GM18873 (cell line): ENCODE measurements around the gene DLG2.

ENCODE experiments used
- ATAC-seq: cut with Tn5 transposase; IDR thresholded peaks from one replicate; pipeline ENCODE4 v1.9.1; 2021; ENCODE audit warnings: mild to moderate bottlenecking, moderate library complexity, moderate number of reproducible peaks; ENCODE audit not compliant: unreplicated experiment, low FRiP score

DLG2 gene

GRCh38 chr11:83813296-83813695 lies 1813.8 kb downstream of the DLG2 start:
- ATAC-seq: no peak

- no peak for ATAC-seq
Observed at GRCh38 chr11:83809274-83809673, 1817.9 kb downstream of the DLG2 start.

GRCh38 chr11:83801799-83802198 lies 1825.3 kb downstream of the DLG2 start:
- no peak for ATAC-seq

GRCh38 chr11:83793310-83793709 lies 1833.8 kb downstream of the DLG2 start:
- no peak for ATAC-seq

- ATAC-seq: no peak
Observed at GRCh38 chr11:83791557-83791956, 1835.6 kb downstream of the DLG2 start.

- no peak for ATAC-seq
Observed at GRCh38 chr11:83785942-83786341, 1841.2 kb downstream of the DLG2 start.

- ATAC-seq: no peak
Observed at GRCh38 chr11:83784419-83784818, 1842.7 kb downstream of the DLG2 start.

GRCh38 chr11:83782329-83782728 lies 1844.8 kb downstream of the DLG2 start:
- ATAC-seq: no peak

GRCh38 chr11:83779876-83780275 lies 1847.3 kb downstream of the DLG2 start:
- ATAC-seq: no peak

- ATAC-seq: no peak
Observed at GRCh38 chr11:83778596-83778995, 1848.5 kb downstream of the DLG2 start.

GRCh38 chr11:83773950-83774880 lies 1852.9 kb downstream of the DLG2 start:
- no peak for ATAC-seq

- ATAC-seq: no peak
Observed at GRCh38 chr11:83768489-83768888, 1858.7 kb downstream of the DLG2 start.

GRCh38 chr11:83766932-83767331 lies 1860.2 kb downstream of the DLG2 start:
- ATAC-seq: no peak

GRCh38 chr11:83764643-83765042 lies 1862.5 kb downstream of the DLG2 start:
- no peak for ATAC-seq

GRCh38 chr11:83760932-83761331 lies 1866.2 kb downstream of the DLG2 start:
- ATAC-seq: no peak

GRCh38 chr11:83759148-83759547 lies 1868.0 kb downstream of the DLG2 start:
- ATAC-seq: no peak

GRCh38 chr11:83751041-83751440 lies 1876.1 kb downstream of the DLG2 start:
- no peak for ATAC-seq

GRCh38 chr11:83746921-83747585 lies 1880.1 kb downstream of the DLG2 start:
- no peak for ATAC-seq

GRCh38 chr11:83744620-83745192 lies 1882.4 kb downstream of the DLG2 start:
- ATAC-seq: no peak

- ATAC-seq: no peak
Observed at GRCh38 chr11:83736684-83737083, 1890.5 kb downstream of the DLG2 start.

GRCh38 chr11:83734120-83734519 lies 1893.0 kb downstream of the DLG2 start:
- ATAC-seq: no peak
